GM23338 (cell line): Measurements from ENCODE around the gene RNF214. TPM values are rescaled to one million over a fixed set of nuclear protein-coding genes. Genes with fewer than 3 reads are reported as not detected.

ENCODE experiments used
- ATAC-seq: fragments of 200-7000 bp; cut with Tn5 transposase; 3 replicates; pipeline ENCODE4 v1.9.1; 2020
- DNase-seq: peaks from one replicate; pipeline ENCODE4 v3.0.0-alpha.2; 2015; ENCODE audit warnings: low spot score
- H2AFZ ChIP-seq: fragments of 200-600 bp; sonication (generic); 2 replicates; pipeline ENCODE4 v1.8.0; 2016; ENCODE audit warnings: antibody characterized with exemption, mild to moderate bottlenecking, moderate library complexity
- H3F3A ChIP-seq: fragments of 200-600 bp; sonication (generic); replicated peaks from 2 replicates; pipeline ENCODE4 v1.8.0; 2017; ENCODE audit warnings: antibody characterized with exemption, mixed run types, low read depth
- H3K27ac ChIP-seq: fragments of 200-600 bp; sonication (generic); 2 replicates; pipeline ENCODE4 v1.6.1; 2016; ENCODE audit warnings: low read depth
- H3K27me3 ChIP-seq: fragments of 200-600 bp; sonication (generic); 2 replicates; pipeline ENCODE4 v1.8.0; 2016; ENCODE audit warnings: mild to moderate bottlenecking, mixed run types, moderate library complexity; ENCODE audit not compliant: insufficient read depth
- H3K36me3 ChIP-seq: fragments of 200-600 bp; sonication (generic); 2 replicates; pipeline ENCODE4 v1.8.0; 2016; ENCODE audit warnings: mild to moderate bottlenecking; ENCODE audit not compliant: insufficient read depth
- H3K4me1 ChIP-seq: fragments of 200-600 bp; sonication (generic); 2 replicates; pipeline ENCODE4 v1.8.0; 2016; ENCODE audit warnings: mild to moderate bottlenecking, moderate library complexity; ENCODE audit not compliant: insufficient read depth
- H3K4me2 ChIP-seq: fragments of 200-600 bp; sonication (generic); 2 replicates; pipeline ENCODE4 v1.7.1; 2017; ENCODE audit warnings: mixed run types
- H3K4me3 ChIP-seq: fragments of 200-600 bp; sonication (generic); 2 replicates; pipeline ENCODE4 v1.6.1; 2016; ENCODE audit warnings: mixed run types
- H3K79me2 ChIP-seq: fragments of 200-600 bp; sonication (generic); replicated peaks from 2 replicates; pipeline ENCODE4 v1.8.0; 2017; ENCODE audit warnings: mild to moderate bottlenecking; ENCODE audit not compliant: insufficient read depth
- H3K9me2 ChIP-seq: fragments of 200-600 bp; sonication (generic); 2 replicates; pipeline ENCODE4 v1.8.0; 2017; ENCODE audit not compliant: insufficient read depth
- H4K20me1 ChIP-seq: fragments of 200-600 bp; sonication (generic); replicated peaks from 2 replicates; pipeline ENCODE4 v1.8.0; 2017; ENCODE audit warnings: mild to moderate bottlenecking; ENCODE audit not compliant: insufficient read depth
- H3K27ac Mint-ChIP-seq: 2 replicates; pipeline ENCODE4 v1.8.0; 2020; ENCODE audit warnings: inconsistent platforms, mild to moderate bottlenecking, moderate library complexity, mixed read lengths
- H3K27me3 Mint-ChIP-seq: 3 replicates; pipeline ENCODE4 v1.8.0; 2022; ENCODE audit warnings: low read depth, mild to moderate bottlenecking, moderate library complexity, mixed read lengths, inconsistent platforms; ENCODE audit not compliant: insufficient read depth, poor library complexity
- H3K36me3 Mint-ChIP-seq: 3 replicates; pipeline ENCODE4 v1.8.0; 2021; ENCODE audit warnings: low read depth, mild to moderate bottlenecking, inconsistent platforms, moderate library complexity, mixed read lengths
- H3K4me1 Mint-ChIP-seq: 3 replicates; pipeline ENCODE4 v1.8.0; 2020; ENCODE audit warnings: mild to moderate bottlenecking, inconsistent platforms, mixed read lengths
- H3K4me3 Mint-ChIP-seq: 3 replicates; pipeline ENCODE4 v1.8.0; 2021; ENCODE audit warnings: moderate library complexity, mild to moderate bottlenecking, inconsistent platforms, mixed read lengths
- H3K9me3 Mint-ChIP-seq: 3 replicates; pipeline ENCODE4 v1.8.0; 2020; ENCODE audit warnings: moderate library complexity, mild to moderate bottlenecking, inconsistent platforms, mixed read lengths
- CREB1 ChIP-seq: fragments of 250-450 bp; sonication (Bioruptor Pico); IDR thresholded peaks from 2 replicates; pipeline ENCODE4 v1.5.0; 2020; ENCODE audit warnings: low read depth, mild to moderate bottlenecking, moderate library complexity
- CTCF ChIP-seq, 2 experiments: fragments of 200-600 bp in 1 of 2; sonication (generic) in 1 of 2; conservative IDR thresholded peaks; 2 replicates each; pipeline versions ENCODE4 v1.5.1 to v1.6.1; 2016 to 2017; ENCODE audit warnings: antibody characterized with exemption in 2 of 2, low read depth in 2 of 2, mild to moderate bottlenecking in 2 of 2, moderate library complexity in 1 of 2
- EZH2 ChIP-seq: fragments of 200-600 bp; sonication (generic); IDR thresholded peaks from one replicate; pipeline ENCODE4 v1.8.0; 2017; ENCODE audit warnings: antibody characterized with exemption, mild to moderate bottlenecking, low read depth; ENCODE audit not compliant: unreplicated experiment
- EZH2phosphoT487 ChIP-seq: fragments of 200-600 bp; sonication (generic); IDR thresholded peaks from one replicate; pipeline ENCODE4 v1.8.1; 2018; ENCODE audit warnings: antibody characterized with exemption; ENCODE audit not compliant: unreplicated experiment
- JUNB ChIP-seq: IDR thresholded peaks from one replicate; pipeline ENCODE4 v1.6.1; 2016; ENCODE audit warnings: antibody characterized with exemption; ENCODE audit not compliant: unreplicated experiment
- NANOG ChIP-seq: IDR thresholded peaks from 2 replicates; pipeline ENCODE4 v1.6.1; 2016; ENCODE audit warnings: antibody characterized with exemption, borderline replicate concordance
- POLR2AphosphoS5 ChIP-seq: IDR thresholded peaks from 2 replicates; pipeline ENCODE4 v1.6.1; 2016; ENCODE audit warnings: antibody characterized with exemption, low read depth
- STAT1 ChIP-seq: IDR thresholded peaks from one replicate; pipeline ENCODE4 v1.6.1; 2016; ENCODE audit warnings: antibody characterized with exemption; ENCODE audit not compliant: unreplicated experiment
- ZNF114 ChIP-seq: fragments of 250-450 bp; sonication (Bioruptor Pico); IDR thresholded peaks from 2 replicates; pipeline ENCODE4 v1.5.0; 2020; ENCODE audit warnings: mild to moderate bottlenecking, moderate library complexity
- ZNF331 ChIP-seq: fragments of 250-450 bp; sonication (Bioruptor Pico); IDR thresholded peaks from 2 replicates; pipeline ENCODE4 v1.5.0; 2020; ENCODE audit warnings: low read depth, mild to moderate bottlenecking, moderate library complexity
- polyA plus RNA-seq: library from polyadenylated mRNA; unstranded; fragments of >200 nt; fragmentation: Nextera tagmentation; extraction: Ambion mirVana; gene quantifications from 2 replicates; pipeline ENCODE4 v1.2.1, GENCODE V29; 2016
- total RNA-seq: library from RNA; depleted of rRNA; stranded (reverse); fragments of >200 nt; shearing (Covaris generic); gene quantifications from 2 replicates; pipeline ENCODE4 v1.2.3, GENCODE V29; 2014
- TF ChIP-seq, protein P1 (sequence below): IDR thresholded peaks from one replicate; pipeline ENCODE4 v1.6.1; 2018; ENCODE audit warnings: antibody characterized with exemption; ENCODE audit not compliant: unreplicated experiment
- TF ChIP-seq, protein P2 (sequence below): fragments of 250-450 bp; sonication (Bioruptor Pico); IDR thresholded peaks from 2 replicates; pipeline ENCODE4 v1.5.0; 2020; ENCODE audit warnings: mild to moderate bottlenecking, moderate library complexity
- TF ChIP-seq, protein P3 (sequence below): IDR thresholded peaks from 2 replicates; pipeline ENCODE4 v1.6.1; 2016; ENCODE audit warnings: antibody characterized with exemption

RNF214 gene
- total and polyA plus RNA-seq, 2 experiments from 2014 or later, result 19.4 to 28.4 TPM

DNA sequence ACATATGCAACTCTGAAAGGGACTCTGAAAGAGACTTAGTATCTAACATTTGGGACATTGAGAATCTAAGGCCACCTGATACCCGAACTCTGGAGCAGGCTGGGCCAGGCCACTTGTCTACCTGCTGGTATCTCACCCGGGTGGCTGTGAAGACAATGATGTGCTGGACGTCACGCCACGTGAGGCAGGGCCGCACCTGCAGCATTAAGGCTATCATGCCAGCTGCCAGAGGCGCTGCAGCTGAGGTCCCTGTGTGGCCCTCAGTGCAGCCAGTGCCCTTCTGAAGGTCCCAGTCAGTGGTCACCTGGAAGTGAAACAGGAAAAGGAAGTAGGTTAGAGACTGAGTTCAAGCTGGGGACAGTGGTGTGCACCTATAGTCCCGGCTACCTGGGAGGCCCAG is 13.0 kb upstream of the RNF214 start:
- no peak overlapping the region for H3K4me3 ChIP-seq
- no peak overlapping the region for H2AFZ ChIP-seq
- no peak for DNase-seq
- no peaks in the 10 kb centered on the region for H3K9me2 ChIP-seq
- H3K4me2 ChIP-seq, result no peak overlapping the region
- H3K36me3 ChIP-seq, result 0 out of 2 replicates have a peak, but pooled peaks cover 6% of the 10 kb centered on the region
- no peak overlapping the region; the same call in 1 of the 2 replicates for H3K27ac Mint-ChIP-seq
- H3K4me3 Mint-ChIP-seq, result no peak overlapping the region
- H3K27ac ChIP-seq, result no peak overlapping the region
- no peak for ATAC-seq
- no peaks in the 10 kb centered on the region for H3K27me3 ChIP-seq
- H3K4me1 ChIP-seq, result no peaks in the 10 kb centered on the region
- H3K9me3 Mint-ChIP-seq, result no peaks in the 10 kb centered on the region
- H3K27me3 Mint-ChIP-seq, result peaks cover 7% of the 10 kb centered on the region
- H3K4me1 Mint-ChIP-seq, result peaks cover 8% of the 10 kb centered on the region
- no peaks in the 10 kb centered on the region for H3K79me2 ChIP-seq
- TF ChIP-seq CTCF (conservative IDR thresholded peaks at IDR 0.05; ENCODE audit: low read depth in 2 of 2) (no peak), POLR2AphosphoS5 (no peak), ZNF114 (CRISPR knock-in tag) (no peak), EZH2 (no peak), ZNF331 (CRISPR knock-in tag) (no peak), JUNB (no peak), NANOG (no peak), CREB1 (CRISPR knock-in tag) (no peak), STAT1 (no peak), EZH2phosphoT487 (no peak)
- TF ChIP-seq, protein P1, sequence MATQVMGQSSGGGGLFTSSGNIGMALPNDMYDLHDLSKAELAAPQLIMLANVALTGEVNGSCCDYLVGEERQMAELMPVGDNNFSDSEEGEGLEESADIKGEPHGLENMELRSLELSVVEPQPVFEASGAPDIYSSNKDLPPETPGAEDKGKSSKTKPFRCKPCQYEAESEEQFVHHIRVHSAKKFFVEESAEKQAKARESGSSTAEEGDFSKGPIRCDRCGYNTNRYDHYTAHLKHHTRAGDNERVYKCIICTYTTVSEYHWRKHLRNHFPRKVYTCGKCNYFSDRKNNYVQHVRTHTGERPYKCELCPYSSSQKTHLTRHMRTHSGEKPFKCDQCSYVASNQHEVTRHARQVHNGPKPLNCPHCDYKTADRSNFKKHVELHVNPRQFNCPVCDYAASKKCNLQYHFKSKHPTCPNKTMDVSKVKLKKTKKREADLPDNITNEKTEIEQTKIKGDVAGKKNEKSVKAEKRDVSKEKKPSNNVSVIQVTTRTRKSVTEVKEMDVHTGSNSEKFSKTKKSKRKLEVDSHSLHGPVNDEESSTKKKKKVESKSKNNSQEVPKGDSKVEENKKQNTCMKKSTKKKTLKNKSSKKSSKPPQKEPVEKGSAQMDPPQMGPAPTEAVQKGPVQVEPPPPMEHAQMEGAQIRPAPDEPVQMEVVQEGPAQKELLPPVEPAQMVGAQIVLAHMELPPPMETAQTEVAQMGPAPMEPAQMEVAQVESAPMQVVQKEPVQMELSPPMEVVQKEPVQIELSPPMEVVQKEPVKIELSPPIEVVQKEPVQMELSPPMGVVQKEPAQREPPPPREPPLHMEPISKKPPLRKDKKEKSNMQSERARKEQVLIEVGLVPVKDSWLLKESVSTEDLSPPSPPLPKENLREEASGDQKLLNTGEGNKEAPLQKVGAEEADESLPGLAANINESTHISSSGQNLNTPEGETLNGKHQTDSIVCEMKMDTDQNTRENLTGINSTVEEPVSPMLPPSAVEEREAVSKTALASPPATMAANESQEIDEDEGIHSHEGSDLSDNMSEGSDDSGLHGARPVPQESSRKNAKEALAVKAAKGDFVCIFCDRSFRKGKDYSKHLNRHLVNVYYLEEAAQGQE, result no peak
- TF ChIP-seq, protein P2, sequence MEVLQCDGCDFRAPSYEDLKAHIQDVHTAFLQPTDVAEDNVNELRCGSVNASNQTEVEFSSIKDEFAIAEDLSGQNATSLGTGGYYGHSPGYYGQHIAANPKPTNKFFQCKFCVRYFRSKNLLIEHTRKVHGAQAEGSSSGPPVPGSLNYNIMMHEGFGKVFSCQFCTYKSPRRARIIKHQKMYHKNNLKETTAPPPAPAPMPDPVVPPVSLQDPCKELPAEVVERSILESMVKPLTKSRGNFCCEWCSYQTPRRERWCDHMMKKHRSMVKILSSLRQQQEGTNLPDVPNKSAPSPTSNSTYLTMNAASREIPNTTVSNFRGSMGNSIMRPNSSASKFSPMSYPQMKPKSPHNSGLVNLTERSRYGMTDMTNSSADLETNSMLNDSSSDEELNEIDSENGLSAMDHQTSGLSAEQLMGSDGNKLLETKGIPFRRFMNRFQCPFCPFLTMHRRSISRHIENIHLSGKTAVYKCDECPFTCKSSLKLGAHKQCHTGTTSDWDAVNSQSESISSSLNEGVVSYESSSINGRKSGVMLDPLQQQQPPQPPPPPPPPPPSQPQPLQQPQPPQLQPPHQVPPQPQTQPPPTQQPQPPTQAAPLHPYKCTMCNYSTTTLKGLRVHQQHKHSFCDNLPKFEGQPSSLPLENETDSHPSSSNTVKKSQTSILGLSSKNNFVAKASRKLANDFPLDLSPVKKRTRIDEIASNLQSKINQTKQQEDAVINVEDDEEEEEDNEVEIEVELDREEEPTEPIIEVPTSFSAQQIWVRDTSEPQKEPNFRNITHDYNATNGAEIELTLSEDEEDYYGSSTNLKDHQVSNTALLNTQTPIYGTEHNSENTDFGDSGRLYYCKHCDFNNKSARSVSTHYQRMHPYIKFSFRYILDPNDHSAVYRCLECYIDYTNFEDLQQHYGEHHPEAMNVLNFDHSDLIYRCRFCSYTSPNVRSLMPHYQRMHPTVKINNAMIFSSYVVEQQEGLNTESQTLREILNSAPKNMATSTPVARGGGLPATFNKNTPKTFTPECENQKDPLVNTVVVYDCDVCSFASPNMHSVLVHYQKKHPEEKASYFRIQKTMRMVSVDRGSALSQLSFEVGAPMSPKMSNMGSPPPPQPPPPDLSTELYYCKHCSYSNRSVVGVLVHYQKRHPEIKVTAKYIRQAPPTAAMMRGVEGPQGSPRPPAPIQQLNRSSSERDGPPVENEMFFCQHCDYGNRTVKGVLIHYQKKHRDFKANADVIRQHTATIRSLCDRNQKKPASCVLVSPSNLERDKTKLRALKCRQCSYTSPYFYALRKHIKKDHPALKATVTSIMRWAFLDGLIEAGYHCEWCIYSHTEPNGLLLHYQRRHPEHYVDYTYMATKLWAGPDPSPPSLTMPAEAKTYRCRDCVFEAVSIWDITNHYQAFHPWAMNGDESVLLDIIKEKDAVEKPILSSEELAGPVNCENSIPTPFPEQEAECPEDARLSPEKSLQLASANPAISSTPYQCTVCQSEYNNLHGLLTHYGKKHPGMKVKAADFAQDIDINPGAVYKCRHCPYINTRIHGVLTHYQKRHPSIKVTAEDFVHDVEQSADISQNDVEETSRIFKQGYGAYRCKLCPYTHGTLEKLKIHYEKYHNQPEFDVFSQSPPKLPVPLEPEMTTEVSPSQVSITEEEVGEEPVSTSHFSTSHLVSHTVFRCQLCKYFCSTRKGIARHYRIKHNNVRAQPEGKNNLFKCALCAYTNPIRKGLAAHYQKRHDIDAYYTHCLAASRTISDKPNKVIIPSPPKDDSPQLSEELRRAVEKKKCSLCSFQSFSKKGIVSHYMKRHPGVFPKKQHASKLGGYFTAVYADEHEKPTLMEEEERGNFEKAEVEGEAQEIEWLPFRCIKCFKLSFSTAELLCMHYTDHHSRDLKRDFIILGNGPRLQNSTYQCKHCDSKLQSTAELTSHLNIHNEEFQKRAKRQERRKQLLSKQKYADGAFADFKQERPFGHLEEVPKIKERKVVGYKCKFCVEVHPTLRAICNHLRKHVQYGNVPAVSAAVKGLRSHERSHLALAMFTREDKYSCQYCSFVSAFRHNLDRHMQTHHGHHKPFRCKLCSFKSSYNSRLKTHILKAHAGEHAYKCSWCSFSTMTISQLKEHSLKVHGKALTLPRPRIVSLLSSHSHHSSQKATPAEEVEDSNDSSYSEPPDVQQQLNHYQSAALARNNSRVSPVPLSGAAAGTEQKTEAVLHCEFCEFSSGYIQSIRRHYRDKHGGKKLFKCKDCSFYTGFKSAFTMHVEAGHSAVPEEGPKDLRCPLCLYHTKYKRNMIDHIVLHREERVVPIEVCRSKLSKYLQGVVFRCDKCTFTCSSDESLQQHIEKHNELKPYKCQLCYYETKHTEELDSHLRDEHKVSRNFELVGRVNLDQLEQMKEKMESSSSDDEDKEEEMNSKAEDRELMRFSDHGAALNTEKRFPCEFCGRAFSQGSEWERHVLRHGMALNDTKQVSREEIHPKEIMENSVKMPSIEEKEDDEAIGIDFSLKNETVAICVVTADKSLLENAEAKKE (CRISPR knock-in tag), result no peak
- TF ChIP-seq, protein P3, sequence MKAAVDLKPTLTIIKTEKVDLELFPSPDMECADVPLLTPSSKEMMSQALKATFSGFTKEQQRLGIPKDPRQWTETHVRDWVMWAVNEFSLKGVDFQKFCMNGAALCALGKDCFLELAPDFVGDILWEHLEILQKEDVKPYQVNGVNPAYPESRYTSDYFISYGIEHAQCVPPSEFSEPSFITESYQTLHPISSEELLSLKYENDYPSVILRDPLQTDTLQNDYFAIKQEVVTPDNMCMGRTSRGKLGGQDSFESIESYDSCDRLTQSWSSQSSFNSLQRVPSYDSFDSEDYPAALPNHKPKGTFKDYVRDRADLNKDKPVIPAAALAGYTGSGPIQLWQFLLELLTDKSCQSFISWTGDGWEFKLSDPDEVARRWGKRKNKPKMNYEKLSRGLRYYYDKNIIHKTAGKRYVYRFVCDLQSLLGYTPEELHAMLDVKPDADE, result no peak
- H4K20me1 ChIP-seq, result peaks cover 8% of the 10 kb centered on the region; the same call in 1 of the 2 replicates
- H3K36me3 Mint-ChIP-seq, result peaks cover 28% of the 10 kb centered on the region
- H3F3A ChIP-seq, result no peaks in the 10 kb centered on the region
